Measurements from ENCODE around the gene FMNL1.

The FMNL1 gene

DNA sequence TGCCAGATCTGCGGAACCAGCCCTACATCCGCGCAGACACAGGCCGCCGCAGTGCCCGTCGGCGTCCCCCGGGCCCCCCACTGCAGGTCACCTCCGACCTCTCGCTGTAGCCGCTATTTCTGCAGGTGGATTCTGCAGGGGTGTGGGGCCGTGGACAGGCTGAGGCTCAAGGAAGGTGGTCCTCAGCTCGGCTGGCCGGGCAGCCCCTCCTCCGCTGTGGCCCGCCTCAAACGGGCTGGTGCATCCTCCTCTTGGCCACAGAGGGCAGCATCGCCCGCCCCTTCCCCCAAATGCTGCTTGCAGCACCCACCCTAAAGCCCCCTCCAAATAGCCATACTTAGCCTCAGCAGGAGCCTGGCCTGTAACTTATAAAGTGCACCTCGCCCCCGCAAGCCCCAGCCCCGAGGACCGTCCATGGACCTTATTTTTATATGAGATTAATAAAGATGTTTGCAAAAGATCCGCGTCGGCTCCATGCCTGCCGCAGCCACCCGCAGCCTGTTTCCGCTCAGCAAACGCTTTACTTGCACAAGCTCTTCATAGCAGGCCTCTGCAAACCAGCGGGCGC lies 25.3 kb downstream of the FMNL1 start:
- H2AFZ ChIP-seq (ENCODE audit: low read depth, low read length) = no peak overlapping the region
- H3K36me3 ChIP-seq (ENCODE audit: insufficient read depth, low read length) = peaks cover 63% of the 10 kb centered on the region
- no peak overlapping the region for H3K27ac ChIP-seq (ENCODE audit: low read length)

DNA sequence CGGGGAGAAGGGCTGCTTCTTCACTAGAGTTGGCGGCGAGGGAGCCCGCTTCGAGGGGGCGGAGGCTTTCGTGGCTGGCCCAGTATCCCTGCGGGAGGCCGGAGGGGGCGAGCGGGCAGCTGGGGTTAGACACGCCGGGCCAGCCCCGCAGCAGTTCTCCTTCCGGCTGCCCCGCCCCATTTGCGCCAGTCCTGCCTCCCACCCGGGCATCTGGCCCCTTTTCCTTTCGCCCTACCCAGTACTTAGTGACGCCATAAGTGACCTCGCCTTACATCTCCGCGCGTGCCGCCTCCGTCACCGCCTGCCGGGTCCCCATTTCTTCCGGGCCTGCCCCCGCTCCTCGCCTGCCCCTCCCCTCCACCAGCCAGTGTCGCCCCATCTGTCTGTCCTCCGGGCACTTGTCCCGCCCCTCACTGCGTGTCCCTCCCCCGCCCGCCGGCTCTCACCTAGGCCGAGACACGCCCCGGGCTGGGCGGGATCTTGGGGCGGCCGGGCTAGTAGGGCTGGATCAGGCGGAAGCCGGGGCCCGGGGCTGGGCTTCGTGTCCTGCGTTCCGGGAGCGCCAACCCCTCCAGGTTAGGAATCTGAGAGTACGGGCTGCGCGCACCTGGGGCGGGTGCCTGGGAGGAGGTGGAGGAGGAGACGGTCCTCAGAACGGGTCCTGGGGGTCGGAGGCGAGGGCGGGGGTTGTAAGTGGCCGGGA lies 25.9 kb downstream of the FMNL1 start:
- TF ChIP-seq, protein P1, sequence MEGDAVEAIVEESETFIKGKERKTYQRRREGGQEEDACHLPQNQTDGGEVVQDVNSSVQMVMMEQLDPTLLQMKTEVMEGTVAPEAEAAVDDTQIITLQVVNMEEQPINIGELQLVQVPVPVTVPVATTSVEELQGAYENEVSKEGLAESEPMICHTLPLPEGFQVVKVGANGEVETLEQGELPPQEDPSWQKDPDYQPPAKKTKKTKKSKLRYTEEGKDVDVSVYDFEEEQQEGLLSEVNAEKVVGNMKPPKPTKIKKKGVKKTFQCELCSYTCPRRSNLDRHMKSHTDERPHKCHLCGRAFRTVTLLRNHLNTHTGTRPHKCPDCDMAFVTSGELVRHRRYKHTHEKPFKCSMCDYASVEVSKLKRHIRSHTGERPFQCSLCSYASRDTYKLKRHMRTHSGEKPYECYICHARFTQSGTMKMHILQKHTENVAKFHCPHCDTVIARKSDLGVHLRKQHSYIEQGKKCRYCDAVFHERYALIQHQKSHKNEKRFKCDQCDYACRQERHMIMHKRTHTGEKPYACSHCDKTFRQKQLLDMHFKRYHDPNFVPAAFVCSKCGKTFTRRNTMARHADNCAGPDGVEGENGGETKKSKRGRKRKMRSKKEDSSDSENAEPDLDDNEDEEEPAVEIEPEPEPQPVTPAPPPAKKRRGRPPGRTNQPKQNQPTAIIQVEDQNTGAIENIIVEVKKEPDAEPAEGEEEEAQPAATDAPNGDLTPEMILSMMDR (IDR thresholded peaks at IDR 0.05; ENCODE audit: borderline replicate concordance, extremely low read depth, low read length, poor library complexity, severe bottlenecking) = no peak
- no peak for TF ChIP-seq EZH2 (IDR thresholded peaks at IDR 0.05; ENCODE audit: borderline replicate concordance, low read depth, low read length, severe bottlenecking)
- H3K27ac ChIP-seq (ENCODE audit: low read length) = no peak overlapping the region
- H2AFZ ChIP-seq (ENCODE audit: low read depth, low read length) = no peak overlapping the region
- no peak overlapping the region for H3K4me3 ChIP-seq (ENCODE audit: low read depth in 1 of 2, low read length in 2 of 2)
- H3K36me3 ChIP-seq (ENCODE audit: insufficient read depth, low read length) = peaks cover 58% of the 10 kb centered on the region
- H3K79me2 ChIP-seq (ENCODE audit: insufficient read depth, low read length) = no peaks in the 10 kb centered on the region
- no peaks in the 10 kb centered on the region for H3K9me3 ChIP-seq (ENCODE audit: insufficient read depth, low read length, severe bottlenecking)
- H3K27me3 ChIP-seq (ENCODE audit: insufficient read depth, low read length, poor library complexity) = no peaks in the 10 kb centered on the region
- no peaks in the 10 kb centered on the region for H3K4me1 ChIP-seq (ENCODE audit: insufficient read depth, low read length)
- no peak overlapping the region for H3K4me2 ChIP-seq (ENCODE audit: insufficient read depth, low read length)
- H4K20me1 ChIP-seq (ENCODE audit: insufficient read depth, low read length) = peaks cover 20% of the 10 kb centered on the region
- ATAC-seq (ENCODE audit: insufficient read depth, low read depth) (peak; percentile 41), DNase-seq (peak; percentile 49)
- no peak overlapping the region for H3K9ac ChIP-seq (ENCODE audit: low read depth, low read length)

More for the DNA sequence above, 25.3 kb downstream of the FMNL1 start:
- no peak overlapping the region for H3K4me3 ChIP-seq (ENCODE audit: low read depth in 1 of 2, low read length in 2 of 2)
- H3K9ac ChIP-seq (ENCODE audit: low read depth, low read length) = no peak overlapping the region
- ATAC-seq (ENCODE audit: insufficient read depth, low read depth) (no peak), DNase-seq (no peak)
- H3K4me1 ChIP-seq (ENCODE audit: insufficient read depth, low read length) = no peaks in the 10 kb centered on the region
- no peaks in the 10 kb centered on the region for H3K79me2 ChIP-seq (ENCODE audit: insufficient read depth, low read length)
- peaks cover 20% of the 10 kb centered on the region for H4K20me1 ChIP-seq (ENCODE audit: insufficient read depth, low read length)
- H3K4me2 ChIP-seq (ENCODE audit: insufficient read depth, low read length) = no peak overlapping the region
- no peaks in the 10 kb centered on the region for H3K27me3 ChIP-seq (ENCODE audit: insufficient read depth, low read length, poor library complexity)
- TF ChIP-seq, protein P1 (IDR thresholded peaks at IDR 0.05; ENCODE audit: borderline replicate concordance, extremely low read depth, low read length, poor library complexity, severe bottlenecking) = peak; percentile 13
- no peak for TF ChIP-seq EZH2 (IDR thresholded peaks at IDR 0.05; ENCODE audit: borderline replicate concordance, low read depth, low read length, severe bottlenecking)
- H3K9me3 ChIP-seq (ENCODE audit: insufficient read depth, low read length, severe bottlenecking) = no peaks in the 10 kb centered on the region

DNA sequence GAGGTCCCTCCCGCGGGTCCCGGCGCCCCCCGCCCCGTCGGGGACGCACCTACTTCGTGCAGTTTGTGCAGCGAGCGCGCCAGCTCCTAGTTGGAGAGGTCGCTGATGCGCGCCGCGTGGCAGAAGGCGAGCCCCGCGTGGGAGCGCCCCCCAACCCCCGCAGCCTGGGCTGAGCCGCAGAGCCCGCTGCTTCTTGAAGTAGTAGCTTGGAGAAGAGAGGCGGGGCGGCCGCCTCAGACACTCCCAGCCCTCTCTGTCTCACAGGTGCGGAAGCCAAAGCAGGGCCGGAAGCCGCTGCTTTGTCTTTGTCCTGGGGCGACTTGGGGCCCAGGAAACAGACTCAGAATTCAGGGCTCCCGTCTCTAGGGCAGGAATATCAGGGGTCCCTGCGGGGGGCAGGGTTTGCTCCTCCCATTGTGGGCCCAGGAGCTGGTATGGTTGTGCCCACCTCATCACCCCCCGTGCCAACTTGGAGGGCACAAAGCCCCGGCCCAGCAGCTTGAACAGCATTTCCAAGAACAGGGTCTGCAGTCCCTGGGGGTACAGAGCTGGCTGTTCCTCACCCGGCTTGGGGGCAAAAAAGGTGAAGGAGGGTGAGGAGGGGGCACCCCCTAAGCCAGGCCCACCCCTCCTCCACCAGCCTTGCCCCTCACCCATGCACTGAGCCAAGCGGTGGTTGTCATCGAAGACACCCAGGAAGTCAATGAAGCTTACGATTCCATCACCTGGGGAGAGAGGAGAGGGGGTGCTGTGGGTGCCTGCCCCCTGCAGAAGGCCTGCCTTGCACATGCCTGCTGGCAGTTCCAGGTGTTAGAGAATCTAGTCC lies 26.7 kb downstream of the FMNL1 start:
- Histone ChIP-seq H3K4me3 (ENCODE audit: low read depth in 1 of 2, low read length in 2 of 2) (no peak overlapping the region), H3K36me3 (ENCODE audit: insufficient read depth, low read length) (peaks cover 50% of the 10 kb centered on the region), H3K4me2 (ENCODE audit: insufficient read depth, low read length) (no peak overlapping the region), H3K79me2 (ENCODE audit: insufficient read depth, low read length) (no peaks in the 10 kb centered on the region), H3K27me3 (ENCODE audit: insufficient read depth, low read length, poor library complexity) (no peaks in the 10 kb centered on the region), H2AFZ (ENCODE audit: low read depth, low read length) (no peak overlapping the region), H3K27ac (ENCODE audit: low read length) (peak overlapping the region; percentile 20; the same call in 1 of the 2 replicates), H3K4me1 (ENCODE audit: insufficient read depth, low read length) (no peaks in the 10 kb centered on the region), H4K20me1 (ENCODE audit: insufficient read depth, low read length) (peaks cover 20% of the 10 kb centered on the region), H3K9me3 (ENCODE audit: insufficient read depth, low read length, severe bottlenecking) (no peaks in the 10 kb centered on the region), H3K9ac (ENCODE audit: low read depth, low read length) (no peak overlapping the region)
- DNase-seq (peak; percentile 56), ATAC-seq (ENCODE audit: insufficient read depth, low read depth) (peak; percentile 69)
- TF ChIP-seq EZH2 (IDR thresholded peaks at IDR 0.05; ENCODE audit: borderline replicate concordance, low read depth, low read length, severe bottlenecking) = no peak
